Activated naive CD4-positive, alpha-beta T cell (primary cell): ENCODE results near the gene SRSF4.
A peak's percentile ranks its signal among the peaks of the same experiment; 100 is the strongest.
"Not testable (repeated sequence)": the region's sequence is repeated elsewhere in the genome, so short reads cannot be mapped to it uniquely, and the experiment has no call there.

Experiments
- DNase-seq, 4 experiments: peaks; one replicate each; lab custom pipeline; 2025; lab: John Stamatoyannopoulos, UW

SRSF4 gene

DNA sequence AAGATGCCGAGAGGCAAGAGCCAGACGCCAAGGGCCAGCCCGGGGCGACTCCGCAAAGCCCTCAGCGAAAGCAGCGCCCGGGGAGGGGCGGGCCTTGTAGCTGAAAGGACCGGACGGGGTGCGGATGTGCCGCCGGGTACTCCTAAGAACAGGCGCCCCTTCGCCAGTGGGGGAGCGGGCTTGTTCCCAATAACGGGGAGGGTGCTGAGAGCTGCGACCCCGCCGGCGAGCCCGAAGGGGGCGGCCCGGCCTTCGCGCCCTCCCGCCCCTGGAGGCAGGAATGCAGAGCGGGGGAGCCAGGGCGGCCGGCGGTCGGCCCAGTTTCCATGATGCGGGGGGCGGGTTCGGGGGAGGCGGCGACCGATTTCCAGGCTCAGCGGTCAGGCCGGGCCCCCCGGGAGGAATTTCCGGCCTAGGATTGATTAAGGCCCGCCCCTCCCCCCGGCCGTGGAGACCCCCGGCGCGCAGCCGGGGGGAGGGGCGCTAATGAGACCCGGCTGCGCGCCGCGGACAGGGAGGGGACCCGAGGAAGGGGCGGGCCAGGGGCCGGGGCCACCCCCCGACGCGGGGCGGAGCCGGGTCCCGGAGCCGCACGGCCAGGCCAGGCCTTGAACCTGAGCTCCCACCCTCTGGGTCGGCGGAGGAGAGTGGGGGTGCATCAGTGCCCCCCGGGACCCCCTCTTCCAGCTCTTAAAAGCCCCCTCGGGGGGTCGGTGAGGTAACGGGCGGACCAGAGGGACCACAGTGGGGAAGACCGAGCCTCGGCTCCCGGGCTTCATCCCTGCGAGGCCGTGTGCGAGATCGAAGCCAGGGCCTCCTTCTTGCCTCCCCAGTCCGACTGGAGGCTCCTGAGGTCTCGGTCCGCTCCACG lies 57.1 kb downstream of the SRSF4 start:
- peak in 3 of 4 experiments; percentile 18 to 43 (median 33) for DNase-seq

DNA sequence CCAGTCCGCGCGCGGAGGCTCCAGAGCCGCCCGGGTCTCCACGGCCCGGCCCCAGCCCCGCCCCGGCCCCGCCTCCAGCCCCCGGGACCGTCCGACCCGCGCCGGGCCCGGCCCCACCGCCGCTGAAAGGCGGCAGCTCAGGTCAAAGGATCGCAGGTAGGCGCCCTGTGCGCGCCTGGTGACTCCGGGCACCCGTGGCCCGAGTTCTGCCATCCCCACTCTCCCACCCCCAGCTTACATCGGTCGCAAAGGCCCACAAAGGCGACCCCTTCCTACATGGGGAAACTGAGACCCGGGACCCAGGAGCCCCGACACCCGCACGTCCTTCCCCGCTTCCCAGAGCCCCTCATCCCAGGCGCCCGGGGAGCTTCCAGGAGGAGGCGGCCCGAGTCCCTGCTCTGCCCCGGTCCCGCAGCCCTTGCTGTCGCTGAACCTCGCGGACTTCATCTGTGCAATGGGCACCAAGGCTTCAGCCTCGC lies 57.8 kb downstream of the SRSF4 start, which contains the start of gene TMEM200B:
TSS of gene TMEM200B (minus strand) at position 17 of the 479 bp plus-strand sequence. CDS start 2,075 bp downstream, outside the sequence.
- DNase-seq, result no peak

DNA sequence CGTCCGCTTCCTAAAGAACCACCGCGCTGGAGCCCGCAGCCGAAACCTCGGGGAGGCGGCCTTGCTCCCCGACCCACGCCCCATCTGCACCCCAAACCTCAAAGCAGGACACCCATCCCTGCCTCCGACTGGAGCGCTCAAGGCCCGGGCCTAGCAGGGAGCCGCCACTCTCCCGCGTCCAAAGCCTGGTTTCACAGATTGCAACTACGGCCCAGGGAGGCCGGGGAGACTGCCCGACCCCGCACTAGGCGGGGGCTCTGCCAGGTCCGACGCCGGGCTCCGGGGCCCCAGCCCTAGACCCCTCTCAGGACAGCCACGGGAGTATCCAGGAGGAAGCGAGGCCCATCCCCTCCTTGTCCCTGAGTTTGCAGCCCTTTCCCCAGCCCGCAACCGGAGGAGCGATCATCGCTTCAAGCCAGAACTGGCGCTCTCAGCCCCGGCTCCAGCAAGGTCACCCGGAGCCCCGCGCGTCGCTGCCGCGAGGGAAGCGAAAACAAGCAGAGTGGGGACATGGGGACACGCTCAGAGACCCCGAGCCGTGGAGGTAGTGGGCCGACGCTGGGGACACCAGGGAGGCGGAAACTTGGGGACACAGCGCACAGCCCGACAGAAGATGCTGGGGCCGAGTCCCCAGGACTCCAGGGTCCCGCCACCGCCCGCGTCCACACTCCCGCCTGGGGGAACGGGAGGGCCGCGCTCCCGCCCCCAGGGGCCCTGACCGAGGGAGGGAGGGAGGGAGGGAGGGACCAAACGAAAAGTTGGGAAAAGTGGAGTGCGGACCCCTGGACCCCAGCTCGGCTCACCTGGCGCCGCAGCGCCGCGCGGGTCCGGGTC lies 58.4 kb downstream of the SRSF4 start:
- DNase-seq, result no peak

DNA sequence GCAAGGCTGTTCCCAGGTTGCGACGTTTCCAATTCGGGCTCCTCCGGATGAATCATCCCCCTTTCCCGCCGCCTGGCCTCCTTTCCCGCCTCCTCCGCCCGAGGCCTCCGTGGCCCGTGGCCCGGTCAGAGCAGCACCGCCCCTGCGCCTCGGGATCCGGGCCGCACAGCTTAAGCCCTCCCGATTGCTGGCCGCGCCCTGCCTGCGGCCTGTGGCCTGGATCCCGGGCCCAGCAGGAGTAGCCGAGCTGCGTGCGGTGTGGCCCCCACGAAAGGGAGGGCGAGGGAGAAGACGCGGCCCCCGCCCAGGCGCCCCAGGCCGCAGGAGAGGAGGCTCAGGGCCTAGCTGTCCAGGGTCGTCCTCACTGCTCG lies 59.0 kb downstream of the SRSF4 start:
- DNase-seq, result no peak

DNA sequence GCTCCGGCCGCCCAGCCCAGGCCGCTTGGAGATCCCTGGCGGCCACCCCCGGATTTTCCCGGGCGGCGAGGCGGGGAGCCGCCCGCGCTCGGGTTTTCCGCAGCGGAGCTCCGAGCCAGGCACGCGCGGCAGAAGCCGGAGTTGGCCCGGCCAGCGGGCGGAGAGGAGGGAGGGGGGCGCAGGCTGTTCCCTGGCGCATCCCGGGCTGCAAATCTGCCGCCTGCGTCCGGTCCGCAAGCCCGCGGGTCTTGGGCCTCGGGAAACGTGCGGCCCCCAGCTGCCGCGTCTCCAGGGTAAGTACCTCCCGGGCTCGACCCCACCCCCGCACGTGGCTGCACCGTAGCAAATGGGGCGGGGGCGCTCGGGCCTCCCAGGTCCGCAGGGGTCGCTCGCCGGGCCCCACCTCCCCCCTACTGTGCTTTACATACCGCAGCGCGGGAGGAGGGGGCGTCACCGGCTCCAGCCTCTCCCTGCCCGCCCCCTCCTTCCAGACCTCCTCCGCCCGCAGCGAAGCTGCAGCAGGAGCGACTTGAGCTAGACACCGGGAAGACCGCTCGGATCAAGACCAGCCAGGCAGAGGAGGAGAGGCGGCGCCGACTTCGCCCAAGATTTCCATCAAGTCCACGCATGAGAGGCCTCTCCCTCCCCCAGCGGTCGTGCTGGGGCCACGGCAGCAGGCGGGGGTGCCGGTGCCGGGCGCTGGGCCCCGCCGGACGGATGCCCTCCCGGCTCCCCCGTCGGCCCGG lies 59.6 kb downstream of the SRSF4 start:
- DNase-seq, result no peak

DNA sequence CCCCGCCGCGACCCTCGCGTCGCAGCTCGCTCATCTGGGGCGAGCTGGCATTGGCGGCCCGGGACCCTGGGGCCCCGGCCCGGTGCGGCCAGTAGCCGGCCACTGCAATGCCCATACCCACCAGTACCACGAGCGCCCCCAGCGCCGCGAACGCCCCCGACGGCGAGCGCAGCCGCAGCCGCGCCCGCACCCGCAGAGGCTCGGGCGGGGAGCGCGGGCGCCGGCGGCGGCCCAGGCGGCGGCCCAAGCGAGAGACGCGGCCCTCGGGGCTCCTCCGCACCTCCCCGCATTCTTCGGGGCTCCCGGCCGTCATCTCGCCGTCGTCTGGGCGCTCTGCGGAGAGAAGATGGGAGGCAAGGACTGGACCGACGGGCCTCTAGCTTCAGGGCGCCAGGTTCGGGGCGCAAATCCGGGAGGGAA lies 60.2 kb downstream of the SRSF4 start:
- no peak for DNase-seq

DNA sequence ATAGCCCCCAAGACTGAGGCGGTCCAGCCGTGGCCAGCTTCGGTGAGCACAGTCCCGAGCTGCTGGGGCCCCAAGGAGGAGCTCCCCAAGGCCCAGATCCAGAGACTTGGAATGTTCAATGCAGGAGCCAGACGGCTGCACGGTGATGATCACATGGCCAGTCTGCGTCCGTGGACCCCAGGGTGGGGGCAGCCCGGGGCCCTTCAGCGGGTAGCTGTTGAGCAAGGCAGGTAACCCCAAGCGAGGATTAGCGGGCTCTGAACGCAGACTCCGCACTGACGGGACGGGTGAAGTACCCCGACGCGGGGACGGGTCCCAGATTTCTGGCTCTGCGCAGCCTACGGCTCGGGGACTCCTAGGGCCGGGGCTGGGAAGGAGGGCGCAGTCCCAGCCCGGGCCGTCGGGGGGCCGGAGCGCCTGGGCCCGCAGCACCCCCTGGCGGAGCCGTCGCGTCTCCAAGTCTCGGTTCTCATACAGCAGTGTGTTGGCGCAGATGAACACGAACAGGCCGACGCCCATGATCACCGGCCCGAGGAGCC lies 60.7 kb downstream of the SRSF4 start:
- peak in 3 of 4 experiments; percentile 19 to 55 (median 30) for DNase-seq

DNA sequence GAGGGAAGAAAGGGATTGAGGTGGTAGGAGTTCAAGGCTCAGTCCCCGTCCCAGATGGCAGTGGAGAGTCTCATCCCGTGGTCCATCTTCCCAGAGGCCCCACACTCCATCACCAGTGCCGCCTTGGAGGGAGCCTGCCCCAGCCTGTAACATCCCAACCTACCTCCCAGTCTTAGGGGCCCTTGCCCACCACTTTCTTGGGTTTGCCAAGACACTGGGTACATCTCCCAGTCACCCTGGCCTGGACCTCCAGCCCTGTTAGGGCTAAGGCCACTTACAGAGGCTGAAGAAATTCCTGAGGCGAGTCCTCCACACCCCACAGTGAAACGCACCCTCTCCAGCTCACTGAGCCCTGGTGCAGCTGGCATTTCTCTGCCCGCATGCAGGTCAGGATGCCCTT lies 61.3 kb downstream of the SRSF4 start:
- DNase-seq, result no peak

DNA sequence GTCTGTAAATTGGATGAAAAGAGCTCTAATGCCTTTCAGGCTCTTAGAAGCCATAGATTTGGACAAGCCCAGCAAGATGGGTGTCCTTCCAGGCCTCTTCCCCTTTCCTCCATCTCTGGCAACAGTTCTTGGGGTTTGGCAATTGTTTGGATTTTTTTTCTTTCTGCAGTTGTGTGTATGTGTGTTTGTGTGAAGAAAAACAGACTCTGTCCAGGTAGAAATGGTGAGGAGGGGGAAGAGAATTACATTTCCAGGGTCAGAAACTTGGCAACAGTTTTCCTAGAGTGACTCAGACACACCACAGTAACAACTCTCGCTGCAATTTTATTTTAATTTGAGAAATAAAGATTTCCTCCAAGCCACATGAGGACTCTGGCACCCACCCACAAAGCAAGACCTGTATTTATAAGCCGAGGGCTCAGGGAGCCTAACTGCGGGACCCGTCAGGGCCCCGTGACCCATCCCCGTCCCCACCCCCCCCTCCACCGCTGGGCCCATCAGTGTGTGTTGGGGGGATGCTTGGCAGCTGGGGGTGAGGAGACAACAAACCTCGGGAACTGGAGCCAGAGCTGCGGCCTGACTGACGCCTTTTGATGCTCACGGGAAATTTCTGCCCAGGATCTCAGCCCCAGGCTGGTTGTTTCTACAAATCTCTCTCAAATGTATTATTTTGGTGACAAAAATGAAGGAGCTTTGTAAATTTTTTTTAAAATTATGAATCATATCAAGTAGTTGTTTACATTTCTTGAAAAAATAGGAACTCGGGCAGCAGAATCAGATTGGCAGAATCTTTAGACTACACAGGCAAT lies 62.4 kb downstream of the SRSF4 start:
- no peak for DNase-seq

DNA sequence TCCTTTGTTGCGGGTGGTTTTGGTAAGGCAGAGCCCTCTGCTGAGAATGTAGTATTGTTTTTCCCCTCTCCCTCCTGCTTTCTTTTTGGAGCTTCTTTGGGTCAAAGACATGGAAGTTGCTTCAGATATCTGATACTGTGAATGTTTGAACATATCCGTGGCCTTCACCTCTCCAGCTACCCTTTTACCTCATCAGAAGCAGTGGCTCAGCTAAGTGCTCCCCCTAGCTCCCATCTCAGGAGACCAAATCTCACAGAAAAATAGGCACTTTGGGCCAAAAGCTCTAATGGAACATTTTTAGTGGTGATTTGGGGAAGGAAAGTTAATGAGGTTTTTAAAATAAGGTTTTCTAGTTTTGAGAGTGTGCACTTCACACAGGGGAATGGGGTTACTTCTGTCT lies 64.3 kb downstream of the SRSF4 start:
- DNase-seq, result no peak

DNA sequence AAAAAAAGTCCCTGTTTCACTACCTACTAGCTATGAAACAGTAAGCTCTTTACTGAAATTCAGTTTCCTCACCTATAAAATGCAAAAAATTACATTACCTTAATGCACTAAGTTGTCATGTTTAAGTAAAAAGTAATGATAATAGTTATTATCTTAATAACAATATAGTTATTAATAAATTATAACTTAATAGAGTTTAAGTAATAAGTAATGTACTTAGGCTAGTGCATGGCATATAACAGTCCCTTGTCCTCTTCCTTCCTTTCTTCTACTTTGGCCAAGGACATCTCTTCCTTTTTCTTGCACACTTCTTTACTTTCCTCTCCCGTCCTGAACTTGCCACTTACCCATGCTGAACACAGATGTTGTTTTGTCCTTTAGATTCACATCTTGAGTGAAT lies 67.0 kb downstream of the SRSF4 start:
- DNase-seq, result no peak

DNA sequence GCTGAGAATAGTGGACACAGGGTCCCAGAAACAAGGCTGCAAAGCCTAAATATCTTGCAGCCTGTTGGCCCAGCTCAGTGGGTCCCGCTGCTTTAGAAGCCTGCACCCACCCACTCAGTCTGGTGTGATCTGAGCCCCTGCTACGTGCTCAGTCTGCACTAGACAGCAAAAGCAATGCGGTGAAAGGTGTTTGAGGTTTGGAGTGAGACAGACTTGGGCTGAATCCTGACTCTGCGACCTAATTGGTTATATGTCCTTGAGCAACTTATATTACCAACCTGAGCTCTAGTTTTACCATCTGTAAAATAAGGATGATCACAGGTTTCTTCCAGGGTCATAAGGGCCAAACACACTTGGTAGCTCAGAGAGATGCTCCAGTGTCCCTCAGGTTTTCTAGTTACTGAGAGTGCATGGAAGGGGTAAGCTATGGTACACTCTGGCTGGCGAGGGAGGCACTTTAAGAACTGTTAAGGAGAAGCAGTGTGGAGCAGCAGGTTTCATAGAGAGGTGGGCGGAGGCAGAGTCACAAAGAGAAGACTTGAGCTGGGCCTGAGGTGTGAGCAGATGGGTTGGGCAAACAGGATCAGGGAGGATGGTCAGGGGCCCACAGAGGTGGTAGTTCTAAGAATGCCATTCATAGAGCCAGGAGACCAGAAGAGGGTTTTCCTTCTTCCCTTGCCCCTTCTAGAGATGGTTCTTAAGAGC lies 68.1 kb downstream of the SRSF4 start:
- no peak for DNase-seq

DNA sequence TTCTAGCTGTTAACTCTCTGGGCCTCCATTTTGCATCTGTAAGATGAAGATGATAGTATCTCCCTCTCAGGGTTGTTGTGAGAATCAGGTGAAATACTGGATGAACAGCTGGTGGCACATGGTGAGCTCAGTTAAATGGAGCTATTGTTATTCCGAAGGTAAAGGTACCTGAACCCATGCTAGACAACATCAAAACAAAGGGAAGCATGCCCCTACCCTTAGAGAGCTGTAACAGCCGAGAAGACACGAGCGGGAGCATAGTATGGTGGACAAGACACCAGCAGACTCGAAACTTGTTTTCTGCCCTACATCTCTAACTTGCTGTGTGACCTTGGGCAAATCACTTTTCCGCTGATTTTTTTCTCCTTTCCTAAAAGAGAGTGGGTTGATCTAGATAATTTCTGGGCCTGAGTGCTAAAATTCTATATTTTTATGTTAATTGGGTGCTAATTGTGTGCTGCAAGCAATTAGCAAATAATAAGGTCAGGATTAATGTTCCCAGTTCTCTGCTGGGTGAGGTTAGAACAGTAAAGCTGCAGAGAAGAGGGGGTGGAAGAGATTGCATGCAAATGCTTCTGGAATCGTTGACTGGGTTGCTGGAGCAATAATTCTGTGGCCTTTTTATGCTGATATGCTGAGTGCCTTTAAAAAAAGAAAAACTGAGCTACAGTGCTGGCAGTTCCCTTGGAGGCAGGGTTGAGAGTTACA lies 68.8 kb downstream of the SRSF4 start:
- DNase-seq, result no peak

DNA sequence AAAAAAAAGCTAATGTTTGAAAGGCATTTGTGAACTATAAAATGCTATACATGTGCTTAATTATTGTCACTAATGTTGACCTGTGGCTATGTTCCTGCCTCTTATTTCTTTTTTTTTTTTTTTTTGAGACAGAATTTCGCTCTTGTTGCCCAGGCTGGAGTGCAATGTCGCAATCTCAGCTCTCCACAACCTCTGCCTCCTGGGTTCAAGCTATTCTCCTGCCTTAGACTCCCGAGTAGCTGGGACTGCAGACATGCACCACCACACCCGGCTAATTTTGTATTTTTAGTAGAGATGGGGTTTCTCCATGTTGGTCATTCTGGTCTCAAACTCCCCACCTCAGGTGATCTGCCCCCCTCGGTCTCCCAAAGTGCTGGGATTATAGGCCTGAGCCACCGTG lies 73.7 kb downstream of the SRSF4 start:
- DNase-seq, result not testable (repeated sequence)

DNA sequence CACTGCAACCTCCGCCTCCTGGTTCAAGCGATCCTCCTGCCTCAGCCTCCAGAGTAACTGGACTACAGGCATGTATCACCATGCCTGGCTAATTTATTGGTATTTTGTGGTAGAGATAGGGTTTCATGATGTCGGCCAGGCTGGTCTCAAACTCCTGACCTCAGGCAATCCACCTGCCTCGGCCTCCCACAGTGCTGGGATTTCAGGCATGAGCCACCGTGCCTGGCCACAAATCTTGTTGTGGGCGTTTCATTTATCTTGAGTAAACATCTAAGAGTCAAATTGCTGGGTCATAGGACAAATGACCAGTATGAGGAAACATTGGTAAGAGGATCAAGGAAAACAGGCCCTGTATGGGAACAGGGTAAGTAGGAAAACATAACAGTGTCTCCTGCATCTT lies 75.9 kb downstream of the SRSF4 start:
- DNase-seq, result no peak

DNA sequence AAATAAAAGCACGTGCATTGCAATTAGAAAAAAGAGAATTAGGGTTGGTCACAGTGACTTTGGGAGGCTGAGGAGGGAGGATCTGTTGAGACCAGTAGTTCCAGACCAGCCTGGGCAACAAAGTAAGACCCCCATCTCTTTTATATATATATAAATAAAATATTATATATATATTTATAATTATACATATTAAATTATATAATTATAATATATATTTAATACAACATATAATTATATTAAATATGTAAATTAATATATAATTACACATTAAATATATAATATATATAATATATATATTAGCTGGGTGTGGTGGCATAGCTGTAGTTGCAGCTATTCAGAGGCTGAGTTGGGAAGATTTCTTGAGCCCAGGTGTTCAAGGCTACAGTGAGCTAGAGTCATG lies 81.2 kb downstream of the SRSF4 start:
- DNase-seq, result no peak

DNA sequence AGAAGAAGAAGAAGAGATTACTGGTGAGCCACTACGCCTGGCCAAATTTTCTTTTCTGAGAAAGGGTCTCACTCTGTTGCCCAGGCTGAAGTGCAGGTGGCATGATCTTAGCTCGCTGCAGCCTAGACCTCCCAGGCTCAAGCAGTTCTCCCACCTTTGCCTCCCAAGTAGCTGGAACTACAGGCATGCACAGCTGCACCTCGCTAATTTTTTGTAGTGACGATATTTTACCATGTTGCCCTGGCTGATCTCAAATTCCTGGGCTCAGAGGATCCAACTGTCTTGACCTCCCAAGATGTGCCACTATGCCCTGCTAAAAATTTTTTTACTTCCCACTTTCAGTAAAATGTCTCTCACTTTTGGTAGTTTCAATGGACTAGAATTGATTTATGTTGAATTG lies 82.4 kb downstream of the SRSF4 start:
- DNase-seq, result no peak
